ENCODE measurements around the gene CDKN2B-AS1. TPM values are rescaled to one million over a fixed set of nuclear protein-coding genes. Genes with fewer than 3 reads are reported as not detected.

The CDKN2B-AS1 gene
- total RNA-seq, 2 donors from 2014 or later: 0.64 to 0.93 TPM

GRCh38 chr9:22097707-22098106 is 103.1 kb downstream of the CDKN2B-AS1 start:
- Mint-ChIP-seq H3K36me3 (ENCODE audit: low read depth) (no peaks in the 10 kb centered on the region), H3K27ac (no peak overlapping the region)

GRCh38 chr9:22098643-22099332 is 104.2 kb downstream of the CDKN2B-AS1 start:
- Mint-ChIP-seq H3K27ac (no peak overlapping the region), H3K36me3 (ENCODE audit: low read depth) (no peaks in the 10 kb centered on the region), H3K27me3 (peaks cover 19% of the 10 kb centered on the region), H3K9me3 (no peaks in the 10 kb centered on the region), H3K4me3 (no peak overlapping the region), H3K4me1 (peaks cover 4% of the 10 kb centered on the region)
- ATAC-seq (replicated peaks): no peak

More at GRCh38 chr9:22097707-22098106, 103.1 kb downstream of the CDKN2B-AS1 start:
- peak; percentile 89 for ATAC-seq (replicated peaks)
- peaks cover 19% of the 10 kb centered on the region for H3K27me3 Mint-ChIP-seq
- no peaks in the 10 kb centered on the region for H3K9me3 Mint-ChIP-seq
- H3K4me1 Mint-ChIP-seq: peaks cover 4% of the 10 kb centered on the region
- H3K4me3 Mint-ChIP-seq: no peak overlapping the region

DNA sequence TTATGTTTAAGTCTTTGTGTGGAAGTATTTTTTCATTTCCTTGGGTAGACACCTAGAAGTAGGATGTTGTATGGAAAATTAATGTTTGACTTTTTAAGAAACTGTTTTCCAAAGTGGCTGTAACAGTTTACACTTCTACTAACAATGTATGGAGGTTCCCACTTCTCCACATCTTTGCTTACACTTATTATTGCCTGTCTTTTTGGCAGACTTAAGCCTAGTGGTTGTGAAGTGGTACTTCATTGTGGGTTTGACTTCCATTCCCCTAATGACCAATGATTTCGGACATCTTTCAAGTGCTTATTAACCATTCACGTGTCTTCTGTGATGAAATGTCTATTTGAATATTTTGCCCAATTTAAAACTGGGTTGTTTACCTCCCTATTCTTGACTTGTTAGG is 106.0 kb downstream of the CDKN2B-AS1 start:
- Mint-ChIP-seq H3K4me1 (peaks cover 10% of the 10 kb centered on the region), H3K27ac (no peak overlapping the region), H3K36me3 (ENCODE audit: low read depth) (no peaks in the 10 kb centered on the region), H3K9me3 (no peaks in the 10 kb centered on the region), H3K27me3 (peaks cover 19% of the 10 kb centered on the region), H3K4me3 (no peak overlapping the region)
- ATAC-seq (replicated peaks): no peak

DNA sequence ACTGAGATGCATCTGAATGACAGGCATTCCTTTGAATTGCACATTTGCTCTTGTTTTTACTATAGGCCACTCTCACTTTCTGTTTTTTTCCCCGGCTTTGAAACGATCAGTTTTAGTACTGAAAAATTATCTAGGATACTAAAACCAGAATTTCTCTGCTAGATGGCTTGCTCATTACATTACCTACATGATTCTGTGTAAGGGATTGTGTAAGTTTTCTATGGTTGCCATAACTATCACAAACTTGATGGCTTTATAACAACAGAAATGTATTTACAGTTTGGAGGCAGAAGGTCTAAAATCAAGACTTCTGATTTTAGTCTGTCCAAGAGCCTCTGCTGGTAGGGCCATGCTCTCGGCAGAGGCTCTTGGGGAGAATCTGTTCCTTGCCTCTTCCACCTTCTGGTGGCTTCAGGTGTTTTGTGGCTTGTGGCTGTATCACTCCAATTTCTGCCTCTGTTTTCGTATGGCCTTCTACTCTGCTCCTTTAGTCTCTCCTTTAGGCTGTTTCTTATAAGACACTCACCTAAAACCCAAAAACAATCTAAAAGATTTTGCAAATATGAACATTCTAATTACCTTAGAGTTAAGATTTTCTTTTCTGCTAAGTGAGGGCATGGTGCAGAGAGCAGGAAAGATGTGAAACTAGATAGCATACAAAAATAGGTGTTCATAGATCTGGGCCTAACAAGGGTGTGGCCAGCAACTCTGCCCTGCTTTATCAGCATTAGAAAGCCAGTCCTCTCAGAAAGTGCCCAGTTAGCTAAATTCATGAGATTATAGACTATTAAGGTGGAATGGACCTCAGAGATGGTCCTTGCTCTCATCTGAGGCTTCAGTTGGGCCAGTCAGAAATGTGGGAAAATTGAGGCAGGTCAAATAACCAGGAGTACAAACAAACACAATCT is 107.8 kb downstream of the CDKN2B-AS1 start:
- ATAC-seq (replicated peaks): peak; percentile 25
- Mint-ChIP-seq H3K27me3 (peaks cover 9% of the 10 kb centered on the region), H3K9me3 (no peaks in the 10 kb centered on the region), H3K27ac (no peak overlapping the region), H3K4me1 (peaks cover 11% of the 10 kb centered on the region), H3K36me3 (ENCODE audit: low read depth) (no peaks in the 10 kb centered on the region), H3K4me3 (no peak overlapping the region)

DNA sequence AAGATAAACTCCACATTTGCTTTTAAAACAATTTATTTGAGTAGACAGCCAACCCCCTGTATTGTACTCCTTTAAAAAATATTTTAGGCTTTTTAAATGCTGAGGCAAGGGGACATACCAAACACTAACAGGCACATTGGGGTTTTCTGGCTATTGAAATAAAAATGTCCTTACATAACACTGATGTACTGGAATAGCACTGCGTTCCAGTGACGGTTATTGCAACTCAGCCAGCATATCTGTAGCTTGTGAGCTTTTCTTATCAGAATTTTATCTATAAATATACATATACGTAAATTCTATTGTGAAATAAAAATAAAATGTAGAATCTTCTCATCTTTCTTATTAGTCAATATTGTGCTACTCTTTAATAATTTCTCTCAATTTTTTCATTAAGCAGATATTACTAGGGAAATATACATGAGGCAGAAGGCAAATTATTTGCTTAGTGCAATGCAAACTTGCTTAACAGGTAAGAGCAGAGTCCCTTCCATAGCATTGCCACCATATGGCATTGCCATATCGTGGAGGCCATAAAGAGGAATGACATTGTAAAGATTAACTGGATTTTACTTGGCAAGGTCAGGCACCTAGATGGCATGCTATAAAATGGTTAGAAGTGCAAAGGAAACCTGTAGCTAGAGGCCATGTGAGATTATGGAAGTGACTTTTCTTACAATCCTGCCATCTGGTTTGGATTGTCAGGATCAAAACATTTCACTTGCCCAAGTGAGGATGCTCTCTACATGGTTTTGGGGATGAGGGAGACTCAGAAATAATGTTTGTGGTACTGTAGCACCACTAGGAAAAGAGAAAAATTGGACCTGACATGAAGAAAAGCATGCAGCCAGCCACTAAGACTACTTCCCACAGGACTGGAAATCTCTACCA is 109.3 kb downstream of the CDKN2B-AS1 start:
- H3K4me1 Mint-ChIP-seq: peaks cover 11% of the 10 kb centered on the region
- peaks cover 6% of the 10 kb centered on the region for H3K27me3 Mint-ChIP-seq
- H3K27ac Mint-ChIP-seq: no peak overlapping the region
- no peaks in the 10 kb centered on the region for H3K9me3 Mint-ChIP-seq
- H3K4me3 Mint-ChIP-seq: no peak overlapping the region
- ATAC-seq (replicated peaks): no peak
- H3K36me3 Mint-ChIP-seq (ENCODE audit: low read depth): no peaks in the 10 kb centered on the region

DNA sequence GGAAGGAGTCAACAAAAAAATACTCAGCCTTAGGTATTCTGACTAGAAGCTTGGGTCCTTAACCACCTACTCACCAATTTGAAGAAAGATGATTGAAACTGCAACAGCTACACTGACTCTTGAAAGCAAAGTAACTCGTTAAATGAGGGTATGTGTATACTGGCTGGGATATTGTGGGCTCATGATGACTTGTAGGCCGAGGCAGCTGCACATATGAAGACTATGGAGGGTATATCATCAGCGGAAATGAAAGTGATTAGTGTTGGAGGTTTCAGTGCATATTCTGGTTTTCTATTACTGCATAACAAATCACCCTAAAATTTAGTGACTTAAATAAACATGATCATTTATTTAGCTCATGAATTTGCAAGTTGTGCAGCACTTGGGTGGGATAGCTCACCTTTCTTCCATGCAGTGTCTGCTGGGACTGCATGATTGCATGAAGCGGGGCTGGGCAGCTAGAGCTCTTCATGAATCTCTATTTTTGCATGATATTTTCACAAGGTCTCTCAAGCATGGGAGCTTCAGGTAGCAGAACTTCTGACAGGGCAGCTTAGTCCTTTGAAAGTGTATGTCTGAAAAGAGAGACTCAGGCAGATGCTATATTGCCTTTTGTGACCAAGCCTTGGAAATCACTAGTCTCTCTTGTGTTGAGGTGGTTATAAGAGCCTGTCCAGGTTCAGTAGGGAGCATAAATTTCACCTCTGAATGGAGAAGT is 110.6 kb downstream of the CDKN2B-AS1 start:
- Mint-ChIP-seq H3K4me1 (peaks cover 11% of the 10 kb centered on the region), H3K27me3 (no peaks in the 10 kb centered on the region), H3K9me3 (no peaks in the 10 kb centered on the region), H3K36me3 (ENCODE audit: low read depth) (no peaks in the 10 kb centered on the region), H3K27ac (peak overlapping the region; percentile 7), H3K4me3 (no peak overlapping the region)
- ATAC-seq (replicated peaks): peak; percentile 97

- H3K4me1 Mint-ChIP-seq: peaks cover 11% of the 10 kb centered on the region
- no peaks in the 10 kb centered on the region for H3K36me3 Mint-ChIP-seq (ENCODE audit: low read depth)
- H3K27ac Mint-ChIP-seq: no peak overlapping the region
- H3K9me3 Mint-ChIP-seq: no peaks in the 10 kb centered on the region
- no peak for ATAC-seq (replicated peaks)
- no peak overlapping the region for H3K4me3 Mint-ChIP-seq
- peaks cover 3% of the 10 kb centered on the region for H3K27me3 Mint-ChIP-seq
Observed at GRCh38 chr9:22107202-22108045, 112.8 kb downstream of the CDKN2B-AS1 start.

GRCh38 chr9:22108581-22109370 is 114.2 kb downstream of the CDKN2B-AS1 start:
- Mint-ChIP-seq H3K36me3 (ENCODE audit: low read depth) (no peaks in the 10 kb centered on the region), H3K27me3 (peaks cover 3% of the 10 kb centered on the region)
- ATAC-seq (replicated peaks): no peak

GRCh38 chr9:22111176-22111953 is 116.8 kb downstream of the CDKN2B-AS1 start:
- H3K4me3 Mint-ChIP-seq: no peak overlapping the region
- H3K27ac Mint-ChIP-seq: no peak overlapping the region
- no peaks in the 10 kb centered on the region for H3K36me3 Mint-ChIP-seq (ENCODE audit: low read depth)
- H3K9me3 Mint-ChIP-seq: no peaks in the 10 kb centered on the region
- H3K4me1 Mint-ChIP-seq: peaks cover 5% of the 10 kb centered on the region
- H3K27me3 Mint-ChIP-seq: peaks cover 6% of the 10 kb centered on the region
- no peak for ATAC-seq (replicated peaks)

More at GRCh38 chr9:22108581-22109370, 114.2 kb downstream of the CDKN2B-AS1 start:
- Mint-ChIP-seq H3K27ac (no peak overlapping the region), H3K4me1 (peaks cover 11% of the 10 kb centered on the region), H3K9me3 (no peaks in the 10 kb centered on the region), H3K4me3 (no peak overlapping the region)

DNA sequence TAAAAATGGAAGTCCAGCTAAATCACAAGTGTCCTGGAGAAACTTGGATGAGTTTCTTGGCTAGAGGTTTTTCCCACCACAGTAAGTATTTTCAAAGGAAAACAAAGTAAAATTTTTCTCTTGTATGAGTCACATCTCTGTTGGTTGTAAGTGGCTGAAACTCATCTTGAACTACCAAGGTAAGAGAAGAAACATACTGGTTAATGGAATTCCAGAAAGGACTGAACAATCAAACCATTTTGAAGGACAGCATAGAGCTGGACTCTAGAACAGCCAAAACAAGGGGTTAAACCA is 117.3 kb downstream of the CDKN2B-AS1 start:
- H3K27me3 Mint-ChIP-seq: peaks cover 6% of the 10 kb centered on the region
- H3K36me3 Mint-ChIP-seq (ENCODE audit: low read depth): no peaks in the 10 kb centered on the region
- no peaks in the 10 kb centered on the region for H3K9me3 Mint-ChIP-seq
- H3K4me3 Mint-ChIP-seq: no peak overlapping the region
- ATAC-seq (replicated peaks): no peak
- H3K27ac Mint-ChIP-seq: no peak overlapping the region
- H3K4me1 Mint-ChIP-seq: peaks cover 3% of the 10 kb centered on the region

- H3K27me3 Mint-ChIP-seq: peaks cover 6% of the 10 kb centered on the region
- no peak overlapping the region for H3K27ac Mint-ChIP-seq
- H3K9me3 Mint-ChIP-seq: no peaks in the 10 kb centered on the region
- H3K4me1 Mint-ChIP-seq: no peaks in the 10 kb centered on the region
- H3K4me3 Mint-ChIP-seq: no peak overlapping the region
- no peak for ATAC-seq (replicated peaks)
- H3K36me3 Mint-ChIP-seq (ENCODE audit: low read depth): no peaks in the 10 kb centered on the region
Observed at GRCh38 chr9:22112870-22113821, 118.6 kb downstream of the CDKN2B-AS1 start.
